Stimulated activated CD8-positive, alpha-beta memory T cell treated with anti-CD3 and anti-CD28 coated beads, Interleukin-4, amount 100 ng/mL, for 1 hour (primary cell): ENCODE measurements around the gene CARD9.
"Not testable (repeated sequence)": the region's sequence is repeated elsewhere in the genome, so short reads cannot be mapped to it uniquely, and the experiment has no call there.

Experiments
- DNase-seq, 2 donors: peaks; one replicate each; pipeline ENCODE4 v3.0.0-alpha.2; 2020; ENCODE audit warnings: low read depth in 2 of 2, low spot score in 1 of 2

Gene CARD9

DNA sequence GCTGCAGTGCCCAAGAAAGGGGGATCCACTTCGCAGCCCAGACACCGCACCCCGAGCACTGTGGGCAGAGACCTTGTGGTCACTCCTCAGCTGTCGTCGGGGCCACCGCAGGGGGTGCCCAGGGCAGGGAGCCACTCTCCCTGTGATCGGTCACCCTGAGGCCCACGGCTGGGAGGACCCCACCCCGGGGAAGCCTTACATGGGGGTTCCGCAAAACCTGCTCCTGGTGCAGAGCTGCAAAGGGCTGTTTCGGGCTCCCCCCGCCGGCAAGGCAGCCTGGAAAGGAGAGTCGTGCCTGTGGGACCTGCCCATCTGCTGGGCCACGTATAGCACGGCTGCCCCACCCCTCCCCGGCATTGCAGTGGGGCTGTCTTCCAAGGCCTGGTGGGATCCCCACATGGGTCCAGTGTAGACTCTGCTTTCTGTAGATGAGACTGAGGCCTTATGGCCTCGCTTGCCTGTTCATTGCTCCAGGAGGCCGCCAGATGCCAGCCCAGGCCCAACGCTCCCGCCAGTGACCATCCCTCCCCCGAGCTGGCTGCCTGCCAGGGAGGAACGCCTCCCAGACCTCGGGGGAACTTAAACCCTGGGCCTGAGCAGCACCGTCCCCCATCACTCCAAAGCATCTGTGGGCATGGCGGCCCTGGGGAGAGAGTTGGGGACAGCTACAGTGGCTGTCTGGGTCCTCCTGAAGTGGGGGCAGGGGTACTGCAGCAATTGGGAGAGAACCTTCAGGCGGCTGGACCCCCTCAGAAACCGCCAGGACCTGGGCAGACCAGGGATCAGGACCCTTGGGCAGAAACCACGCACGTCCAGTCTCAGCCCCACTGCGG, 8.3 kb downstream of the CARD9 start:
- no peak for DNase-seq

DNA sequence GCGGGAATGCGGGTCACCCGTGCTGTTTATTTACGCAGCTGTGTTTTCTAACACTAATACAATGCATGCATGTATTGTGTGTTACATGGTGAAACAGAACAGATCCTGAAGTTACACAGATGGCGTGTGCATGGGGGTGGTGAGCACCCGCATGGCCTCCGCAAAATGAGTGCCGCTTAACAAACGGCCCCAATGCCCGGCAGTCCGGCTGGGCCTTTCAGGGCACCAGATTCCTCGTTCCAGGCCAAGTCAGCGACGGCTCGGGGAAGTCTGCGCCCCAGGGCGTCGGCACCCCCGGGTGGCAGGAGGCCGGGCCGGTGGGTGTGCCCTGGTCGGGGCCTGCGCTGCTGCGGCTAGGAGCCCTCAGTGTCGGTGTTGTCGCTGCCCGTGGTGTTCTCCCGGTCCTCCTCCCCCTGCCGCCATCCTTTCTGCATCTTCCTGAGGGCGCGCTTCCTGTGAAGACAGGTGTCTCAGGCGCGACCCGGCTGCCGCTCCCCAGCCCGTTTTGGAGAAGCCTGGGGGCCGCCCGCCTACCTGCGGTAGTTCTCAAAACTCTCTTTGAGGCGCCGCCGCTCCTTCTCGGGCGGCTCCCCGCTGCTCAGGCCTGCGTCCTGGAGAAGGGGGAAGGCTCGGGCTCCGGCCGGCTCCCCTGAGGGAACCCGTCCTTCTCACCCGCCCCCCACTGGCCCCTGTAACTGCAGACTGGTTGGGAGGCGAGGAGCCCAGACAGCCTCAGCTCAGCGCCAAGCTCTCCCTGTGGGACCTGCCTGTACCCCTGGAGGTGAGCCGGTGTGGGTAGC, 9.3 kb downstream of the CARD9 start:
- DNase-seq, result no peak

DNA sequence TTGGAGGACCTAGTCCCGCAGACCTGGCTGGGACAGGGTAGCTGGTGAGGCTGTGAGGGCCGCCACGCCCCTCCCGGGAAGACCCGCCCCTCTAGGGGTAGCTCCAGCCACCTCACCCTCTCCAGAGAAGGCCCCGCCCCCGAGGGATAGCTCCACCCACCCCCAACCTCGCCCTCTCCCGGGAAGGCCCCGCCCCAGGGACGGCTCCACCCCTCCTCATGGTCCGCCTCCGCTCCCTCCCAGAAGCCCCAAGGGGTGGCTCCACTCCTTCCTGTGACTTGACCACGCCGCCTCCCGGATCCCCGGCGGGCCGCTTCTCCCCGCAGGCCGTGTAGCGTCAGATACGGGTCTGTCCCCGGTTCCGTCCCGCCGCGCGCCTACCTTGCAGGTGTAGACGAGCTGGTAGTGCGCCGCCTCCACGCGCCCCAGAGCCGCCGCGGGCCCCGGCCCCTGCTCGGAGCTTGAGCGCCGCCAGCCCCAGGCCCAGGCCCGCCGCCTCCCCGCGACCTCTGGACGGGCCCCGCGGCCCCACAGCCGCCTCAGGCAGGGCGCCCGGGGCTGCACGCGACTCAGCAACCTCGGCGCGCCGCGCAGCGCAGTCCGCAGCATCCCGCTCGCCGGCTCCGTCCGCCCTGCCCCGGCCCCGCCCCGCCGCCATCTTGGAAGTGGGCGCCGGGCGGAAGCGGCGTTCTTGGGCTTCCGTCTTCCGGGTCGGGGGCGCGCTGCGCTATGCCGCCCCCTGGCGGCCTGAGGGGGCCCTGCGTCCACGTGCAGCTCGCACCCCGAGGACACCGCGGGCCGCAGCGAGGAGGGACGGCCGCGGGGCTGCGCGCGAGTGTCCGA, 10.1 kb downstream of the CARD9 start, which contains the start of gene DNLZ:
Gene DNLZ (minus strand): TSS at position 639 of the 843 bp plus-strand sequence. CDS start 30 bp downstream, at position 609.
- peak; percentile 88 to 90 for DNase-seq

DNA sequence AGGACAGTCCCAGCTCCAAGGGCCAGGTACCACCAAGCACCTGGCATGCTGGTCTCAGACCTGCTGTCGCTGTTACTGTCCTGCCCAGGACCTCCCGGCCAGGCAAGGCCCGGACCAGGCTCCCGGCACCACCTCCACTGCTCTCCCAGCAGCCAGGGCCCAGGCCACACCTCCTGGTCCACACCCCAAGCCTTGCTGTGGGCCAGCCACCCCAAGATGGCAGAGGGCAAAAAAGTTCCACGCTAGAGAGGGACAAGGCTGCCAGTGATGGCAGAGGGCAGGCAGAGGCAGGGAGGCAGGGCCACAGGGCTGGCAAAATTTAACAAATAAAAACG, 11.1 kb downstream of the CARD9 start:
- no peak for DNase-seq

DNA sequence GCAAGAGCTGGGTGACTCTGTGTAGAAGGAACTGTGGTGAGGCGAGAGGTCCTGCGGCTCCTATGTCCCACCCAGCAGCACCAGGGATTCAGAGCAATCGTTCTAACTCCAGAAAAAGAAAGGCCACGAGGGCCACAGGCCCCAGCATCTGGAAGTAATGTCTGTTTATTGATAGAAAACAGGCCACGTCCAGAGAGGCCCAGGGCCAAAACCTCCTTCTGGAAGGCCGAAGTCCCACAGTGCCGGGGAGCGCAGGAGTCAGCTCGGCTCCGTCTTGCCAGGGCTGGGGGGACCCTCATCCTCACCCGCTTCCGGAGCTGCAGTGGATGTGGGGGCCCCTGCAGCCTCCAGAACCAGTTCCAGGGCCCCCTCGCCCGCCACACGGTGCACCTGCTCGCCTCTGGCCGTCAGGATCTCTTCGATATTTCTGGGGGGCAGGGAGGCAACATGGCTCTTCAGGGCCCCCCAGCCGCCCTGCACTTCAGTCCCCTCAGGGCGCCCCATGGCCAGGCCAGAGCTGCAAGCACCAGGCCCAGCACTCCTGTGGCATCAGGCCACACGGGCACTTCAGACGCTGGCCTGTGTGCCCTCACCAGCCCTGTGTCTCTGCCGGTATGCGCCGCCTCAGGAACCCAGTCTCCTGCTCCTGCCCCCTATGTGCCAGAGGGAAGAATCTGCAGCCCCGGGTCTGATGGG, 11.6 kb downstream of the CARD9 start:
- no peak for DNase-seq

DNA sequence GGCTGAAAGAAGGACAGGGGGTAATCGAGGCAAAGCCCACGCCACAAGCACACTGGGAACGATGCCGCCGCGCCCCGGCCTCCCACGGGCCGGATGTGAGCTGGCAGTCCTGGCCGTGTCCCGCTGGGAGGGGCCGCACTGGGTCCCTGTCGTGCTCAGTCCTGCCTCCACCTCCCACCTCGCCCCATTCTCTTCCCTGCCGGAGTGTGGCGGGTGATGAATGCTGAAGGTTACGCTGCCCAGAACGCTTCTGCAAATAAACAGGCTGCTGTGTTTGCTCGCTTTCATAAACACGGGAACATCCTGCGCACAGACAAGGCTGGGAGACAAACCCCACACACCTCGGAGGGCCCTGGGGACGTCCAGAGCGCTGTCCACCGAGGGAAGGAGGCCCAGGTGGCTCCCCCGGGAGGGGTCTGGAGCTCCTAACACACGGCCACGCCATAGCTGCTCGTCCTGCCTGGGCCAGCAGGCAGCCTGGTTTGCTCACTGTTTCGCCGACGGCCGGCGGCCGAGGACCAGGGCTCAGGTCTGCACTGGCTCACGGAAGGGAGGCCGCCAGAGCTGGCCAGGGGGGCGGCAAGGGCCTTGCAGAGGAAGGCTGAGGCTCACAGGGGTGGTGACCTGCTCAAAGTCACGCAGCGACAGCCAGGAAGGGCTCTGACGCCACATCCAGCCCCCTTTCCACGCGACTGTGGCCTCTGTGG, 12.3 kb downstream of the CARD9 start:
- no peak for DNase-seq

DNA sequence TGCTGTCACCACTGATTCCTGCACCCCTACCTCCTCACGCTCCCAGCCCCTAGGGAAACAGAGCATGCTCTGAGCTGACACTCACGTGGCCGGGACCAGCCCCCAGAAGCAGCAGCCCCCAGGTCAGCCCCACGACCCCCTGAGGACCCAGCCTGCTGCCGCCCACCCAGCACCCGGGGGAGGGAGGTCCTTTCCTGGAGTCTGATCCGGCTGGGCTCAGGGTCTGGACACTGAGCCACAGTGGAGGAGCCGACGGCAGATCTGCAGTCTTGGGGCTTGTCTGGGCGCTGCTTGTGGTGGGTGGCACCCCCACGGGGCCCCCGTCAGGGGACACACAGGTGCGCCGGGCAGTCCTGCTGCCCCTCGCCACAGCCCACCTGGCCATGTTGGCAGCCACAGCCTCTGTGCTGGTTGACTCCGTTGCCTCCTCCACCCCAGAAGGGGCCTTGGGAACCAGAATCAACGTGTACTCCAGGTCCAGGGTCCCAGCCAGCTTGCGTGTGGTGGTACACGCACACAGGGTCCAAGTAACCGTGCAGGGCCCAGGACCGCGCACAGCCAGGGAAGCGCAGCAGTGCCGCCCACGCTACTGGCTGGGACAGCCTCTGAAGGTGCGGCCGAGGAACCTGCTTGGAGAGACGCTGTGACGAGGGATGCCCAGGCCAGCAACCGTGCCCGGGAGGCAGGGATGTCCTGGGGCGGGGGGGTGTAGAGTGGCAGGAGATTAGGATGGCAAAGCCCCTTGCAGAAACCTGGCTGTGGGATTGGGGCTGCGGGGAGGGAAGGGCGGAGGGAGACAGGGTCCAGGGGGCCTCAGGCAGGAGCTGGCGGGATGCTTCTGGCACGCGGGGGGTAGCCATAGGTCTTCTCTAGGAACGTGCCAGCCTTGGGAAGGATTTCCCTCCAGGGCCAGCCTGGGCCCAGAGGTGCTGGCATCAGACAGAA, 13.4 kb downstream of the CARD9 start:
- no peak for DNase-seq

DNA sequence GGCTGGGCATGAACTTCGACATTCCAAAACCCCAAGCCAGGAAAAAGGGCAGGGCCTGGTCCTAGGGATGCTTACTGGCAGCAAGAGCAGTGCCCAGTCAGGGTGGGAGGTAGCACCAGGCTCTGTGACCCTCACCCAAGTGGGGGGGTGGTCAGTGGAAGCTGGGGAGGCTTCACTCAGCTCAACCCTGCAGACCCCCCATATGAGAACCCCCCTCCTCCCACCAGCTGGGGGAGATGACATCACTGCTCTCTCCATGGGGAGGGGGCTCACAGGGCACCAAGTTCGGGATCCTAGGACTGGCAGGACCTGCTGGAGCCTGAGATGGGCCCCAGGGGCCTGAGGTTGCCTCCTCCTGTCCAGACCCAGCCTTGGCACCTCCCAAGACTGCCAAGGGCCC, 14.6 kb downstream of the CARD9 start:
- no peak for DNase-seq

DNA sequence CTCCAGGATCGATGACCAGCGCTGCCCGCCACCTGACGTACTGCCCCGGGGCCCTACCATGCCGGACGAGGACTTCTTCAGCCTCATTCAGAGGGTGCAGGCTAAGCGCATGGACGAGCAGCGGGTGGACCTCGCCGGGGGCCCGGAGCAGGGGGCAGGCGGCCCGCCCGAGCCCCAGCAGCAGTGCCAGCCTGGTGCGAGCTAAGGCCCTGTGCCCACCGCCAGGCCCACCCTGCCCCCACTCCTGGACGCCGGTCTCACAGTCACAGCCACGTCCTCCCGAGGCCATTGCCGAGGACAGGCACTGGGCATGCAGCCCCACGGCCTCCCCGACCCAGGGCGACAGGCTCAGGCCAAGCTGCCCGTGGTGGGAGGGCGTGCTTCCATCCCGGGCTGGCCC, 15.5 kb downstream of the CARD9 start:
- DNase-seq, result no peak

DNA sequence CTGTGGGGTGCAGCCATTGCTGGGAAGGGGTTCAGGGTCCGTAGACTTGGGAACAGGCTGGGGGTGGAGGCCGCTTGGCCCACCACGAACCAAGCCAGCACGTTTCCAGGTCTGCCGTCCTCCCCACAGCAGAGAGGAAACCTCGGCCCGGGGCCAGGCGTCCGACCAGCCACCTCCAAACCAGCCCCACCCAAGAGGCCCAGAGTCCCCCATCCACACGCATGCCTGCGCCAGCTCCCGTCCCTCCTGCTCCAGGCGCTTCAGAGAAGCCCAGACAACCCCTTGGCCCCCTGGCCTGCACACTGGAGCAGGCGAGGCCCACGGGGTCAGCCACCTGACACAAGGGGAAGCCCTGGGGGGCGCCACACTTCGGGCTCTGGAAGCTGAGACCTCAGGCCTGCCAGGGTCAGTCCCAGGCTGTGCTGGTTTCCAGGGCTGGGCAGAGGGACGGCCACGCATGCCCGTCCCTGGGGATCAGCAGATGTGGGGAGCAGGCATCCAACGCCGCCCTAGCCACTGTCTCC, 16.2 kb downstream of the CARD9 start:
- no peak for DNase-seq

DNA sequence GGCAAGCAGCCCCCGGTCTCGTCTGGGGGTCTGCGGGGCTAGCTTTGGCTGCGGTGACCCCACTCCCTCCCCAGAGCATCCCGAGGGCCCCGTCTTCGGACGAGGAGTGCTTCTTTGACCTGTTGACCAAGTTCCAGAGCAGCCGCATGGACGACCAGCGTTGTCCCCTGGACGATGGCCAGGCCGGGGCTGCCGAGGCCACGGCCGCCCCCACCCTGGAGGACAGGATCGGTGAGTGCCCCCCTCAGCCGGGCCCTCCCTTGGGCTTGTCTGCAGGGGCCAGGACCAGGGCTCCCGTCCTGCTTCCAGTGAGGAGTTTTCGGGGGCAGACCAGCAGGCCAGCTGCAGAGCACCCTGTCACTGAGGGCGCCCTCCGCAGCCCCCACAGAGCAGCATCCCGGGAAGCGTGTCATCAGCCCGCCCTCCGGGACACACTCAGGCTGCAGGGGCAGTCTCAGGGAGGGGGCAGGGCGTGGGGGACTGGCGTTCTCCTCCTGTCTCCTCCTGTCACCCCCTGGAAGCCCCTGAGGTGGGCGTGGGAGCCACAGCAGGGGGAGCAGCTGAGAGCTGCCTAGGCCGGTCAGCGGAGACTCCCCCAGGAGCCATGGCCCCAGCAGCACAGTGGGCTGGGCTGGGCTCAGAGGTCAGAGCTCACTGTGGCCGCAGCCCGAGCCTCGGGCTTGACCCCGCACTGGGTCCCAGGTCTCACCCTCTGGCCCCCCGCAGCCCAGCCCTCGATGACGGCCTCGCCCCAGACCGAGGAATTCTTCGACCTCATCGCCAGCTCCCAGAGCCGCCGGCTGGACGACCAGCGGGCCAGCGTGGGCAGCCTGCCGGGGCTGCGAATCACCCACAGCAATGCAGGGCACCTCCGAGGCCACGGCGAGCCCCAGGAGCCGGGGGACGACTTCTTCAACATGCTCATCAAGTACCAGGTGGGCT, 17.6 kb downstream of the CARD9 start:
- no peak for DNase-seq

DNA sequence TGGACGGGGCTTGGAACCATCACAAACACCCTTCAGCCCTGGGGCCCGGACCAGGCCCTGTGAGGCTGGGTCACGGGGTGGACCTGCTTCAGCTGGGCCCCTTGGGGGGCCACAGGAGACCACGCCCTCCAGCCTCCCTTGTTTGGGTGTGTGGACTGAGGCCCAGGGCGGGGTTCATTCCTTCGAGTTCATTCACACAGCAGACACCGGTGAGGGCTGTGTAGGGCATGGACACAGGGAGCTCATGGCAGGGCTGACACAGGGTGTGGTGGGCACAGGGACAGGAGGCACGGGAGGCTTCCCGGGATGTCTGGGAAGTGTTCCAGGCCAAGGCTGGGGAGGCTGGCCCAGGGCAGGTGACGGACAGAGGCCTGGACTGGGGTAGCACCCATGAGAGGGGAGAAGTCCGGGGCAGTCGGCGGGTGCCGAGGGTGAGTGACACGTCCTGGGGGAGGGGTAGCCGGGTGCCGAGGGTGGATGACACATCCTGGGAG, 18.8 kb downstream of the CARD9 start:
- no peak for DNase-seq

DNA sequence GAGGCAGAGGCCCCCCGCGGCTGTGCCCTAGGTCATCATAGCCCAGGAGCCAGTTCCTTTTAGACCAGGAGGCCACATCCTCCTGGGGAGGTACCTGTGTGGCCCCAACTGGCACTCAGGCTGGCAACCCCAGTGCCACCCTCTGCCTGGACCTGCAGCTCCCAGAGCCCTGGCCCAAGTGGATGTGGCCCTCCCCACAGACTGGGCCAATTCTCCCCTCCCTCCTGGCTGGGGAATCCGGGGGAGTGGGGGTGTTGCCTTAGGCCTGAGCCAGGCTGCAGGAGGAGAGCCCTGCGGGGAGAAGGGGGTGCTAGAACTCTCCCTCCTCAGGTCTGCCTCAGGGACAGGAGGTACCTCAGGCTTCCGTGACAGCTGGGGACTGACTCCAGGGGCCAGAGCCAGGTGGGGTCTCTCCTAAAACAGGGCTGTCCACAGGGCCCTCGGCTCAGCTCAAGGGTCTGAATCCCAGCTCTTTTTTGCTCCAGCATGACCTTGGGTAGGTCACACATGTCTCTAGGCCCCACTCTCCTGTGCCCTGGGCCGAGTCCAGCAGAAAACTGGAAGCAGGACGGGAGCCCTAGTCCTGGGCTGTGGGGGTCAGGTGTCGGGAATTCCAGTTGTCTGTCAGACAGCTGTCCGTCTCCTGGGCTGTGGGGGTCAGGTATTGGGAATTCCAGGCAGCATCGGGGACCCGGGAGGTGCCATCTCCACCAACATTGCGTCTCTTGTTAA, 19.5 kb downstream of the CARD9 start:
- DNase-seq, result no peak

DNA sequence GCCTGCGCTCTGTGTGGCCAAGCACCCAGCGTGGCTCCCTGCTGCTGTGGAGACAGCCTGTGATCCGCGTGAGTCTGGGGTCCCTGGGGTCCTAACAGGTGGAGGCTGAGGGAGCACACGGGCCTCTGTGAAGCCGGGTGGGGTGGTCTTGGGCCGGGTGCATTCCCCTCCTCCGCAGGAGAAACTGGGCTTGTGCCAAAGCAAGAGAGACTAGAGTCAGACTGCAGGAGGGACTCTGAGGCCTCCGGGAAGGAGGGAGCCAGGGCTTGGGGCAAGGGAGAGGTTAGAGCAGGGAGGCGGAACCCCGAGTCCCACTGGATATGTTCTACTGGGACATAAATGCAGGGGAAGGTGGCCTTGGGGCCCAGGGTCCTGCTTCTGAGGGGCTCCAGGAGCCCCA, 20.4 kb downstream of the CARD9 start:
- DNase-seq, result no peak

DNA sequence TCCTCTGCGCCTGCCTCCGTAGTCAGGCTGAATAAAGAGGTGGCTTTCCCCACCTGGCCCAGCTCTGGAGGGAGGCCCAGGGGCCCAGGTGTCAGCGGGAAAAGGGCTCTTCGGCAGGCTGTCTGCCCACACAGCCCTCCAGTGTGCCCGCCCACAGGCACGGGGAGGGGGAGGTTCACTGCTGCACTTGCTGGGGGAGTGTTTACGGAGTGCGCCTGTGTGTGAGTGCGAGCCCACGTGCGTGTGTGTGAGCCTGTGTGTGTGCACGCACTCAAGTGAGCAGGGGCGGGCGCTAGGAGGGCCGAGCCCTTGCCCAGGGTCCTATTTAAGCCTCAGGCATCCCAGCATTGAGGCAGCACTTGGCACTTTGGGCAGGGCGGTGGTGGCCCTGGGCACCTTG, 20.8 kb downstream of the CARD9 start:
- DNase-seq, result no peak

DNA sequence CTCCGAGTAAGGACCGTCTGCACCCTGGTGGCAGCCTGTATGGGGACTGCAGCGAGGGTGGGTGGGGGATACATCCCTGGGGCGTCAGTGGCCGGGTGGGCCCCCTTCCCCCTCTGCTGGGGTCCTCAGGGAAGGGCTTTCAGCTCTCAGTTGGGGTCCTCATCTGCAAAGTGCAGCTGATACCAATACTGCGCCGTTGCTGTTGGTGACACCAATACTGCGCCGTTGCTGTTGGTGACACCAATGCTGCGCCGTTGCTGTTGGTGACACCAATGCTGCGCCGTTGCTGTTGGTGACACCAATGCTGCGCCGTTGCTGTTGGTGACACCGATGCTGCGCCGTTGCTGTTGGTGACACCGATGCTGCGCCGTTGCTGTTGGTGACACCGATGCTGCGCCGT, 21.6 kb downstream of the CARD9 start:
- DNase-seq, result not testable (repeated sequence)

DNA sequence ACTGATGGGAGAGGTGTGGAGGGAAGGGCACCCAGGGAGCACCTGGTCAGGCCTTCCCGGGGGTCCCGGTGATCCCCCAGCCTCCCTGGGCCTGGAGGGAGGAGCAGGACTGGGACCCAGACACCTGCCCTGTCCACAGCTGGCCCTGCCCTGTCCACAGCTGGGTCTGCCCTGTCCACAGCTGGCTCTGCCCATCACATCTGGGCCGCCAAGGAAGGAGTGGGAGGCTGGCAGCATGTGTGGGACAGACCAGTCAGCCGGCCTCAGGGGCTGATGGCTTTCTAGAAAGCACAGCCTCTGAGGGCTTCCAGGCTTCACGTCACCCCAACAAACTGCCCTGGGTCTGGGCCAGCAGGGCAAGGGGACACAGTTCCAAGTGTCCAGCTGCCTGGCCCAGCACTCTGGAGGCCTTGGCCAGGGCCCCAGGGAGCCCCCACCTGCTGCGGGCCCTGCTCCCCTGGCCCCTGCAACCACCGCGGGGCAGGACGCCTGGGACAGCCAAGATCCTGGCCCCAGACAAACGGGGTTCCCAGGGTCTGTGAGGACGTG, 22.1 kb downstream of the CARD9 start:
- no peak for DNase-seq
